HepG2 (cell line): Measurements from ENCODE around the gene MGMT. TPM values are rescaled to one million over a fixed set of nuclear protein-coding genes. Genes with fewer than 3 reads are reported as not detected.

Experiments
- CCAR2 ChIP-seq: fragments of 200-400 bp; formaldehyde crosslinking; optimal IDR thresholded peaks from 2 replicates; pipeline ENCODE3; 2018; ENCODE audit warnings: low read depth, mild to moderate bottlenecking, low read length, moderate library complexity
- HNRNPL ChIP-seq: fragments of 200-400 bp; formaldehyde crosslinking; IDR thresholded peaks from 2 replicates; pipeline ENCODE4 v1.6.1; 2017; ENCODE audit warnings: mild to moderate bottlenecking, low read depth, low read length
- NR2C2 ChIP-seq: sonication (generic); formaldehyde crosslinking; IDR thresholded peaks from 2 replicates; pipeline ENCODE4 v1.4.0; 2020; ENCODE audit warnings: missing genetic modification reagents, mild to moderate bottlenecking, moderate library complexity, borderline replicate concordance
- PHF8 ChIP-seq: sonication (generic); formaldehyde crosslinking; IDR thresholded peaks from 2 replicates; pipeline ENCODE4 v1.5.0; 2020; ENCODE audit warnings: missing genetic modification reagents
- THAP11 ChIP-seq: IDR thresholded peaks from 2 replicates; pipeline ENCODE4 v1.6.1; 2016; ENCODE audit warnings: missing biosample characterization, missing genetic modification reagents
- ZBED4 ChIP-seq: sonication (generic); formaldehyde crosslinking; IDR thresholded peaks from 2 replicates; pipeline ENCODE4 v1.4.0; 2020; ENCODE audit warnings: missing genetic modification reagents, borderline replicate concordance
- ZBTB21 ChIP-seq: sonication (generic); formaldehyde crosslinking; IDR thresholded peaks from 2 replicates; pipeline ENCODE4 v1.4.0; 2020; ENCODE audit warnings: missing genetic modification reagents
- ZBTB40 ChIP-seq, 2 experiments: fragments of 450-650 bp in 1 of 2; sonication (generic) in 1 of 2; formaldehyde crosslinking in 1 of 2; IDR thresholded peaks; 2 replicates each; pipeline versions ENCODE4 v1.6.1 to v1.8.0; 2016 to 2022; ENCODE audit warnings: antibody characterized with exemption in 1 of 2, mild to moderate bottlenecking in 1 of 2, missing genetic modification reagents in 1 of 2
- ZMYM3 ChIP-seq: sonication (generic); formaldehyde crosslinking; IDR thresholded peaks from 2 replicates; pipeline ENCODE4 v1.5.1; 2020; ENCODE audit warnings: mild to moderate bottlenecking, missing genetic modification reagents
- ZNF33A ChIP-seq: sonication (generic); formaldehyde crosslinking; IDR thresholded peaks from 2 replicates; pipeline ENCODE4 v1.5.1; 2020; ENCODE audit warnings: missing genetic modification reagents, mild to moderate bottlenecking, moderate library complexity, borderline replicate concordance
- ZNF703 ChIP-seq: sonication (generic); formaldehyde crosslinking; IDR thresholded peaks from 2 replicates; pipeline ENCODE4 v1.5.1; 2020; ENCODE audit warnings: missing genetic modification reagents, mild to moderate bottlenecking, moderate library complexity, borderline replicate concordance
- ZNF775 ChIP-seq: sonication (generic); formaldehyde crosslinking; IDR thresholded peaks from 2 replicates; pipeline ENCODE4 v1.4.0; 2020; ENCODE audit warnings: missing genetic modification reagents, mild to moderate bottlenecking, moderate library complexity, borderline replicate concordance
- polyA plus RNA-seq, 8 experiments: library from polyadenylated mRNA; depleted of rRNA in 3 of 8; stranded (reverse) in 7 of 8; unstranded in 1 of 8; fragments of >200 nt; fragmentation: Illumina TruSeq in 4 of 8; extraction: Trizol in 4 of 8; gene quantifications; 2 replicates each; pipeline versions ENCODE4 v1.2.1 to v1.2.3, GENCODE V29; 2011 to 2016; ENCODE audit warnings: low read depth in 4 of 8, missing spikeins in 1 of 8, mixed read lengths in 1 of 8; ENCODE audit not compliant: insufficient read depth in 1 of 8
- total RNA-seq, 5 experiments: library from RNA; depleted of rRNA; stranded (reverse); fragments of >200 nt; fragmentation: Illumina TruSeq; extraction: Trizol; gene quantifications; 2 replicates each; pipeline ENCODE4 v1.2.3, GENCODE V29; 2016; ENCODE audit warnings: low read depth in 1 of 5
- TF ChIP-seq, protein P1 (sequence below): sonication (generic); formaldehyde crosslinking; IDR thresholded peaks from 2 replicates; pipeline ENCODE4 v1.5.0; 2020; ENCODE audit warnings: missing genetic modification reagents

The MGMT gene
- total and polyA plus RNA-seq, 2 of the 13 experiments (the other 11 are each of a cell fraction or from before 2014, with no cell fraction given), result 12.0 to 19.5 TPM

DNA sequence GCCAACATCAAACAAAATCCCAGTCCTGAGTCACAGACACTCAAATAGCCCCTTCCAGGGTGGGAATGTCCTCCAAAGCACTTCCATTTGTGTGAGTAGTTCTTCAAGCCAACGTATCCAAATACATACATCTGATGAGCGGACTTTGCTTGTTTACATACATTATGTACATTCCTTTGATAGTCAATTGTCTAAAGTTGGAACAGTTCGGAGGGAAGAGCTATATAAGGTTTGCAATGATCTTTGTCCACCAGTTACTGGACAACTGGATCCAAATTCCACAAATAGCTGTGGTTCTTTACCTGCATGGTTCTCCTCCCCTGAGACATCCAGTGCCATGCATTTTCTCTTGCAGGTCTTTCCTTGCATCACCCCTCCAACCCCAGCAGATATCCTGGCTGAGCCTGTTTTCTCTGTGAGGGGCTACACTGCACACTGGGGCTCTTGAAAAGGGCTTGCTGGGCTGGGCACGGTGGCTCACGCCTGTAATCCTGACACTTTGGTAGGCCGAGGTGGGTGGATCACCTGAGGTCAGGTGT is 4.7 kb upstream of the MGMT start (continued):
- TF ChIP-seq ZBTB40 (IDR thresholded peaks at IDR 0.05) (no peak), ZBTB40 (CRISPR knock-in tag; IDR thresholded peaks at IDR 0.05) (no peak; the same call in 1 of the 2 replicates), ZBTB21 (CRISPR knock-in tag) (no peak), PHF8 (CRISPR knock-in tag) (no peak), ZBED4 (CRISPR knock-in tag) (peak; percentile 12; the same call in 1 of the 2 replicates), ZMYM3 (CRISPR knock-in tag) (peak; percentile 38; the same call in 1 of the 2 replicates), ZNF33A (CRISPR knock-in tag) (no peak), HNRNPL (no peak), THAP11 (CRISPR knock-in tag) (peak; percentile 47; the same call in 1 of the 2 replicates), CCAR2 (peak; percentile 13), NR2C2 (no peak), ZNF703 (no peak), ZNF775 (CRISPR knock-in tag) (no peak)
- TF ChIP-seq, protein P1, sequence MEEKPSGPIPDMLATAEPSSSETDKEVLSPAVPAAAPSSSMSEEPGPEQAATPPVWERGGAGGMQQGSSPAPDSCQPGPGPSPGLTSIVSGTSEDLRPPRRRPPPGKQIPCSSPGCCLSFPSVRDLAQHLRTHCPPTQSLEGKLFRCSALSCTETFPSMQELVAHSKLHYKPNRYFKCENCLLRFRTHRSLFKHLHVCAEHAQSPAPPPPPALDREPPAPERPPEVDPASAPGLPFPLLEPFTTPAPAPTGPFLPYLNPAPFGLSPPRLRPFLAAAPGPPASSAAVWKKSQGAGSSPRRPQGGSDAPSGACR, result peak; percentile 31; the same call in 1 of the 2 replicates
